Cardiac muscle cell (in vitro differentiated cells and primary cell): Measurements from ENCODE around the gene PLEKHS1. TPM values are rescaled to one million over a fixed set of nuclear protein-coding genes. Genes with fewer than 3 reads are reported as not detected.

Experiments
- DNase-seq, 2 donors: peaks; one replicate each; pipeline versions ENCODE4 v3.0.0 to v3.0.0-alpha.2; 2010 to 2017; ENCODE audit warnings: low read depth in 1 of 2, low spot score in 1 of 2
- H3K27ac ChIP-seq: fragments of 200-600 bp; sonication (generic); 2 replicates; pipeline ENCODE4 v1.5.1; 2016
- H3K27me3 ChIP-seq: fragments of 200-600 bp; sonication (generic); 2 replicates; pipeline ENCODE4 v1.6.0; 2016; ENCODE audit warnings: control low read depth
- H3K36me3 ChIP-seq: fragments of 200-600 bp; sonication (generic); 2 replicates; pipeline ENCODE4 v1.5.1; 2016; ENCODE audit warnings: control low read depth
- H3K4me1 ChIP-seq: fragments of 200-600 bp; sonication (generic); 2 replicates; pipeline ENCODE4 v1.8.1; 2017; ENCODE audit warnings: low read depth, mild to moderate bottlenecking, mixed run types
- H3K4me3 ChIP-seq: fragments of 200-600 bp; sonication (generic); 2 replicates; pipeline ENCODE4 v1.5.1; 2016; ENCODE audit warnings: mild to moderate bottlenecking
- H3K9me3 ChIP-seq: fragments of 200-600 bp; sonication (generic); 2 replicates; pipeline ENCODE4 v1.5.1; 2017; ENCODE audit warnings: low read depth, mild to moderate bottlenecking, control low read depth
- CTCF ChIP-seq: IDR thresholded peaks from 2 replicates; pipeline ENCODE4 v1.5.1; 2012; ENCODE audit warnings: low read depth, mild to moderate bottlenecking, low read length
- polyA plus RNA-seq: library from polyadenylated mRNA; unstranded; fragments of >200 nt; fragmentation: Nextera tagmentation; extraction: Ambion mirVana; gene quantifications from 2 replicates; pipeline ENCODE4 v1.2.1, GENCODE V29; 2016
- total RNA-seq: library from RNA; depleted of rRNA; stranded (reverse); fragments of >200 nt; gene quantifications from 2 replicates; pipeline ENCODE4 v1.2.3, GENCODE V29; 2016

The PLEKHS1 gene
- total and polyA plus RNA-seq, 2 experiments from 2014 or later = not detected

GRCh38 chr10:113716109-113716910 is 35.2 kb upstream of the PLEKHS1 start:
- no peak for DNase-seq
- no peak for TF ChIP-seq CTCF
- Histone ChIP-seq H3K36me3 (no peaks in the 10 kb centered on the region), H3K4me1 (no peaks in the 10 kb centered on the region), H3K27me3 (no peaks in the 10 kb centered on the region), H3K9me3 (no peaks in the 10 kb centered on the region), H3K4me3 (no peak overlapping the region), H3K27ac (no peak overlapping the region)

GRCh38 chr10:113718969-113719822 is 32.3 kb upstream of the PLEKHS1 start:
- no peak overlapping the region for H3K4me3 ChIP-seq
- no peaks in the 10 kb centered on the region for H3K9me3 ChIP-seq
- H3K36me3 ChIP-seq = no peaks in the 10 kb centered on the region
- H3K27ac ChIP-seq = no peak overlapping the region
- DNase-seq = no peak
- no peaks in the 10 kb centered on the region for H3K27me3 ChIP-seq
- H3K4me1 ChIP-seq = no peaks in the 10 kb centered on the region
- no peak for TF ChIP-seq CTCF

GRCh38 chr10:113720386-113720785 is 31.1 kb upstream of the PLEKHS1 start:
- DNase-seq = no peak
- no peak overlapping the region for H3K4me3 ChIP-seq
- no peaks in the 10 kb centered on the region for H3K4me1 ChIP-seq
- H3K27me3 ChIP-seq = no peaks in the 10 kb centered on the region
- H3K9me3 ChIP-seq = no peaks in the 10 kb centered on the region
- H3K36me3 ChIP-seq = no peaks in the 10 kb centered on the region
- no peak overlapping the region for H3K27ac ChIP-seq
- no peak for TF ChIP-seq CTCF

GRCh38 chr10:113732160-113732881 is 19.2 kb upstream of the PLEKHS1 start:
- TF ChIP-seq CTCF = no peak
- Histone ChIP-seq H3K4me1 (no peaks in the 10 kb centered on the region), H3K27ac (no peak overlapping the region), H3K4me3 (no peak overlapping the region), H3K36me3 (no peaks in the 10 kb centered on the region), H3K27me3 (peaks cover 18% of the 10 kb centered on the region), H3K9me3 (no peaks in the 10 kb centered on the region)
- DNase-seq = no peak

DNA sequence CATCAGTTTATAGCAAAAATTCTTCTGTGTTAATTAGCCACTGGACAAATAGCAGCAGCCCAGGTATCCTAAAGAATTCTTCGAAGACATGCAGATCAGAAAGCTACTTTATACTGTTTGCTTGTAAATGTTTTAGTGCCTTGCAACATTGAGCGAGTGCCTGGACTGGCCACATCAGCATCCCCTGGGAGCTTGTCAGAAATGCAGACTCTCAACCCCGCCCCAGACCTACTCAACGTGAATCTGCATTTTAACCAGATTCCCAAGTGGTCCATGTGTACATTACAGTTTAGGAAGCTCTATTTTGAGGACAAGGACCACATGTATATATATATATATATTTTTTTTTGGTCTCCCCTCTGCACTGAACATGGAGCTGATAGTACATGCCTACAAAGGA is 18.5 kb upstream of the PLEKHS1 start:
- Histone ChIP-seq H3K36me3 (no peaks in the 10 kb centered on the region), H3K9me3 (no peaks in the 10 kb centered on the region), H3K27me3 (peaks cover 18% of the 10 kb centered on the region), H3K4me1 (no peaks in the 10 kb centered on the region), H3K4me3 (no peak overlapping the region), H3K27ac (no peak overlapping the region)
- no peak for DNase-seq
- no peak for TF ChIP-seq CTCF
